Left renal pelvis (tissue), 4 donors: ENCODE data around the gene TMEM91. TPM values are rescaled to one million over a fixed set of nuclear protein-coding genes. Genes with fewer than 3 reads are reported as not detected.
"Not testable (repeated sequence)": the region's sequence is repeated elsewhere in the genome, so short reads cannot be mapped to it uniquely, and the experiment has no call there.

Source experiments
- DNase-seq, 4 donors: peaks; one replicate each; pipeline ENCODE4 v3.0.0-alpha.2; 2013; ENCODE audit warnings: low read depth in 4 of 4, low spot score in 3 of 4
- polyA plus RNA-seq, 4 donors: library from polyadenylated mRNA; unstranded; fragments of 120-200 nt; gene quantifications; one replicate each; pipeline ENCODE4 v1.2.1, GENCODE V29; 2013; ENCODE audit not compliant: insufficient read length in 4 of 4

Gene TMEM91
- 10 to 100 TPM in 3 of 4 donors, 1 to 10 TPM in 1; 6.5 to 27.9 (median 12.8) TPM for polyA plus RNA-seq

DNA sequence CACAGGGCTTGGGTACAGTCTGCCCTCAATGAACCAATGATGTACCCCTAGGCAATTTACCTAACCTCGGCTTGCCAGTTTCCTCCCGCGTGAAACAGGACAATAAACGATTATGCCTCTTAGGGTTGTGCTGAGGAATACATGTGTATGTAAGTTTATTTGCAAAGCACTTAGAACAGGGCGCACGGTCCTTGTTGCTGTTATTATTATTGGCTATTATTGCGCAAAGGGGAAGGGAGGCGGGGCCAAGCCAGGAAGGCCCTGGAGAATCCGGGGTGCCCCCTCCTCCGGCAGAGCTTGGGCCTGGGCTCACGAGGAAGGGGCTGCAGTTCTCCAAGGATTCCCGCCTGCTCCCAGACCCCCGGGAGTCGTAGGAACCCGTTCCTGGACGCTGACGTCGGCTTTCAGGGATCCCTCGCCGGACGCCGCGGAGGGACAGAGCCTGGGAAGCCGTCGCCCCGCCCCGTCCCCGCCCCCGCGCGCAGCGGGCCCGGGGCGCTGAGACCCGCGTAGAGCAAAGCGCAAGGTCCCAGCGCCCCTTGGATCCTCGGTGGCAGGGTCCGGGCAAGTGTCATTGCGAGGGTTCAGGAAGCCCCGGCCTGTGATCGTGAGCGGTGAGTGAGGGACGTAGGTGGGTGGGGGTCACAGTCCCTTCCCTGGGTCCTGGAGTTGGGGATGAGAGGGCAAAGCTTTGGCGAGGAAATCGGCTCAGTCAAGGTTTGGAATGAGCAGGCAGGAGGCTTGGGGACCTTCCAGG lies at the start of gene TMEM91:
TSS of gene TMEM91 (plus strand) at position 293 of the 757 bp plus-strand sequence. CDS start 1,777 bp downstream, outside the sequence.
- DNase-seq = no peak

DNA sequence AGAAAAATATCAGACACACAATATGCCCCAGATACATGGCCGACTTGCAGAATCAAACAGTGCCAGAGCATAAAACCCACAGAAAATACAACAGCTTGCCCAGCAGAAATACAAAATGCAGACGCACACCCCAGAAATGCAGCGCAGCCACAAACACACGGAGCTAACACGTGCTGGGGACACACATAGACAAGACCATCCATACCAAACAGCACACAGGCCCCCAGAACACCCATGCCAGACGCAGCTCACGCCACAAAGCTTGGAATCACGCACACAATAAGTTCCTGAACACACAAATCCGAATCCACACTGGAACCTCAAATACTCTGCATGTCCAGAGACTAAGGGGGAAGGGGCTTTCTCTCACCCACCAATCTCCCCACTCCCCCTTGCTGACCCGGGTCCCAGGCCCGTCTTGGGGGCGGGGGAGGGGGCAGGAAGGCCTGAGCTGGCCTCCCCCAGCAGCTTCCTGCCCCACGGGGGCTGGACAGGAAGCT lies 49.2 kb upstream of the TMEM91 start:
- DNase-seq = no peak

DNA sequence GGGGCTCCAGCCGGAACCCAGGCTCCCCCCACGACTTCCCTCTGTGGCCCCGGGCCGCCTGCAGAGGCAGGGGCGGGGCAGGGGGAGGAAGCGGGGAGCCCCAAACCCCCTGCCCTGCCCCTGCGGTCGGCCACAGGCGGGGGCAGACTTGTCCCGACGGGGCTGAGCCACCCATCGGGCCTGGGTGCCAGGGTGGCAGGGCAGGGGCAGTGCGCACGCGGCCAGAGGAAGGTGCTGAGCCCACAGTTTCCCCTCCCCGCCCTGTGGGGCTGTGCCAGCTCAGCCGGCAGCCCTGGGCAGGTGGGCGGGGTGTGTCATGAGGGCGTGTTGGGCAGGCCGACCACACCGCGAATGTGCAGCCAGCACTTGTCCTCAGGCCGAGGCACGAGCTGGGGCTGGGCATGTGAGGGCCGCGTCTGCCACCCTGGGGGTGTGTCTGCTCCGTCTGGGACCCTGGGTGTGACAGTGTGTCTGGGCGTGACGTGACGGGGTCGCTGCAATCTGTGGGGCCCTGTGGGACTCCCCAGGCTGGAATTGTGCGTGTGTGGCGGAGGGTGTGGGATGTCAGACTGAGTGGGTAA lies 48.7 kb upstream of the TMEM91 start:
- DNase-seq = no peak

DNA sequence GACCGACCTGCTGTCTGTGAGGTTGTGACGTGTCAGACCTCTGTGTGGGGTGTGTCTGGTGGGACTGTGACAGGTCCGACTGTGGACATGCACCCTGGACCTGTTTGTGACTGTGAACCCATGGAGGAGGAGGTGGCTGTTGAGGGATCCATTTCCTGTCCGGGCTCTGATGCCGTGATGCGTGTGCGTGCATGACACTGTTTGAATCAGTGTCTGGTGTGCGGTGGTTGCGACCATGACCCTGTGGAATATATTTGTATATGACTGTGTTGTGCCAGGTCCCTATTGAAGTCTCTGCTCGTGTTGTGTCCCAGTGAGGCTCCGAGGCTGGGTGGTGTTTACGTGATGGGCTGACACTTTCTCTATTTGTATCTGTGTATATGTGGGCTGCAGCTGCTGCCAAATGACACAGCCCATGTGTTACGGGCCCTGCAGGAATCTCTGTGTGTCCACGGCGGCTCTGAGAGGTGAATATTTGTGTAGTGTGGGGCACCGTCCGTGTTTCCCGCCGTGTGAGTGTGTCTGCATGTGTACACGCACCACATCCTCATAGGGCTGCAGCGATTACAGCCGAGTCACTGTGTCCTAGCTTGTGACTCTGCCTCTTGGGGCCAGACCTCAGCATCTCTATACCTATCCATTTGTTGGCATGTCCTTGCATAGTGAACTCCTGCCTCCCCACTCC lies 48.0 kb upstream of the TMEM91 start:
- DNase-seq = no peak

DNA sequence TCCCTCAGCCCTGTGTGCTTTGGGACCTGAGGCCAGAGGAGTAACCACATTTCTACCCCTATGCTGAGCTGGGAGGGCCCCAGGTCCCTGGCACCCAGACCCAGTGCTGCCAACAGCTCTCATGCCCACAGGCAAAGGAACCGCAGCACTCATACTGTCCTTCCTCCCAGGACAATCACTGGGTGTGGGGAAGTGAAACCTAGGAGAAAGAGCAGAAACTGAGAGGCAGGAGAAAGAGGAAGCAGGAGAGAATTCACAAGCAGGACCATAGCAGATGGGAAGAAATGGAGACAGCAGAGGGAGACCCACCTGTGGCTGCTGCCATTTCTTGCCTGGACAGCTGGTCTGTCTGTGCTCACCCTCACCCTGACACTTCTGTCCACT lies 47.5 kb upstream of the TMEM91 start:
- no peak for DNase-seq

DNA sequence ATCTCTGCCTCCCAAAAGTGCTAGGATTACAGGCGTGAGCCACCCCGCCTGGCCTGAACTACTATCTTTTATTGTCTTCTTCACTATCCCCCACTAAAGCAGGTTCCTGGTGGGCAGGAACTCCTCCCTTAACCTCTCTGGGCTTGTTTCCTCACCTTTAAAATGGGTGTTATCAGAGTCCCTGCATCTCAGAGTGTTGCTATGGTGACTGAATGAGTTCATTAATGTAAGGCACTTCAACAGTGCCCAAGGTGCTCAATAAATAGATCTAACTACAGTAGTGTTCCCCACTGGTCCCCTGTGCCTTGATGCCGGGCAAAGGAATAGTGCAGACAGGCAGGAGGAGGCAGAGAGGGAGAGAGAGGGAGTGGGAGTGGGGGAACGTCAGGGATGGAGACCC lies 45.9 kb upstream of the TMEM91 start:
- no peak for DNase-seq

DNA sequence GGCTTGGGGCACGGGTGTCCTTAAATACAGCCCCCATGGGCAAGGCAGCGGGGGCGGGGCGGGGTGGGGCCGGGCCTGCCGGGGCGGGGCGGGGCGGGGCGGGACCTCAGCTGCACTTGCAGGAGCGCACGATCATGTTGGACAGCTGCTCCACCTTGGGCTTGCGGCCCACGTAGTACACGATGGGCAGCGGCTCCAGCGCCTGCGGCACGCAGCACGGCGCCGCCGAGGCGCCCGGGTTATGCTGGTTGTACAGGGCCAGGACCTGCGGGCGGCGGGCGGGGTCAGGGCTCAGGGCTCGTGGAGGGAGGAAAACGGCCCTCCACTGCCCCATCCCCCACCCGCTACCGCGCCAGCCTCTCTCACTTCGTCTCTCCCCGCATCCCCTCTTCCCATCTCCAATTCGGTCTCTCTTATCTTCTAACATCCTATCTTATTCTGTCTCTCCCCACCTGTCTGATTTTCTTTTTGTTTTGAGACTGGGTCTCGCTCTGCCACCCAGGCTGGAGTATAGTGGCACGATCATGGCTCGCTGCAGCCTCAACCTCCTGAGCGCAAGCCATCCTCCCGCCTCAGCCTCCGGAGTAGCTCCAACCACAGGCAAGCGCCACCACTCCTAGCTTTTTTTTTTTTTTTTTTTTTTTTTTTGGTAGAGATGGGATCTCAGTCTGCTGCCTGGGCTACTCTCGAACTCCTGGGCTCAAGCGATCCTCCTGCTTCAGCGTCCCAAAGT lies 45.2 kb upstream of the TMEM91 start:
- no peak for DNase-seq

DNA sequence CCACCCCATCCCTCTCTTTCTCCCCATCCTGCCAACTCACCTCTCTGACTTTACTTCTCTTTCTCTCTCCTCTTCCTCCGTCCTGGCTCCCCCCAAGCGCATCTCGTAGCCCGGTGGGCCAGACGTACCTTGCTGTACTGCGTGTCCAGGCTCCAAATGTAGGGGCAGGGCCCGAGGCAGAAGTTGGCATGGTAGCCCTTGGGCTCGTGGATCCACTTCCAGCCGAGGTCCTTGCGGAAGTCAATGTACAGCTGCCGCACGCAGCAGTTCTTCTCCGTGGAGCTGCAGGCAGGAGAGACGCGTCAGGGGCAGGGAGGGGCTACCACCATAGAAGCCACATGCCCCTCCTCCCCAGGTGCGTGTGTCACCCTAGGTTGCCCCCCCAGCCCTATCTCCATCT lies 44.3 kb upstream of the TMEM91 start:
- DNase-seq = no peak

DNA sequence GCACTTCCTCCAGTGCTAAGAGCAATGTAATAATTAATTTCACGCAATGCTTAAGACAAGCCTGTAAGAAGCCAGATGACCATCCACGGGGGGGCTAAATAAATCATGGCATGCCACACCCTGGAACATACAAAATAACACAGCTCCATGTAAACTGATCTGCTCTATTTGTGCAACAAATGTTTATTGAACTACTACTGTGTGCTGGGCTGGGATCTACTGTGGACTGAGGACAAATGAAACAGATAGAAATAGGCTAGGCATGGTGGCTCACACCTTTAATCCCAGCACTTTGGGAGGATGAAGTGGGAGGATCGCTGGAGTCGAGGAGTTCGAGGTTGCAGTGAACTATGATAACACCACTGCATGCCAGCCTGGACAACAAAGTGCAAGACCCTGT lies 43.9 kb upstream of the TMEM91 start:
- DNase-seq = no peak

DNA sequence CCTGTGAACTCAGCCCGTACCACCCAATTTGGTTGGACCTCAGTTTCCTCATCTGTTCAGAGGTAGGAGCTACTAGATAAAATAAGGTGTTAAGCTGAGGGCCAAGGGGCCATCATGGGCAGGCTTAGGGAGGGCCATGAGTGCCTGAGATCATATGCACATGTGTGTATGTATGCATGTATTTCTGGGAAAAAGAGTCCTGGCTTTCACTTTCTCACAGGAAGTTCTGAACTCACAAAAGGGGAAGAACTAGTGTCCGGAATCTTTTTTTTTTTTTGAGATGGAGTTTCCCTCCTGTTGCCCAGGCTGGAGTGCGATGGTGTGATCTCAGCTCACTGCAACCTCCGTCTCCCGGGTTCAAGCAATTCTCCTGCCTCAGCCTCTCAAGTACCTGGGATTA lies 41.5 kb upstream of the TMEM91 start:
- no peak for DNase-seq

DNA sequence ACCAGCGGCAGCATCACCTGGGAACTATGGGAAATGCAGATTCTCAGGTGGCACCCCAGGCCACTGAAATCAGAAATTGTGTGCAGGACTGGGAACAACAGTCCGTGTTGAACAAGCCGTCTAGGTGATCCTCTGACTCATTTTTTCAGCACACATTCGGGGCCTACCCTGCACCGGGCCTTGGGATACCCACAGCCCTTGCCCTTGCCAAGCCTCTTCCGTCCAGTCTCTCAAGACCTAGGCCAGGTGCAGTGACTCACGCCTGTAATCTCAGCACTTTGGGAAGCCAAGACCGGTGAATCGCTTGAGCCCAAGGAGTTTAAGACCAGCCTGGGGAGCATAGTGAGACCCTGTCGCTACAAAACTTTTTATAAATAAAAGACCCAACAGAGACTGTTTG lies 40.9 kb upstream of the TMEM91 start:
- DNase-seq = no peak

DNA sequence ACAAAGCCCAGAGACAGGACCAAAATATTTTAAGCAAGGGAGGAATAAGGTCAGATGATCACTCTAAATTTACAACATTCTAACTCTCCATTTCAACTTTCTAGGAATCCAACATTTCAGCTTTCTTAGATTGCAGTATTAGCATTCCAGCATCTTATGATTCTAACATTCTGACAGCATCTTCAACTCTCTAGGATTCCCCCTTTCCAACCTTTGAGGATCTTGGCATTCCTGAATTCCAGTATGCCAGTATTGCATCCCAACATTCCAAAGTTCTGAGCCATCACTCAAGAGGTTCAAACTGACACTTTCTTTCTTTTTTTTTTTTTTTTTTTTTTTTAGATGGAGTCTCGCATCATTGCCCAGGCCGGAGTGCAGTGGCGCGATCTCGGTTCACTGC lies 36.4 kb upstream of the TMEM91 start:
- no peak for DNase-seq

DNA sequence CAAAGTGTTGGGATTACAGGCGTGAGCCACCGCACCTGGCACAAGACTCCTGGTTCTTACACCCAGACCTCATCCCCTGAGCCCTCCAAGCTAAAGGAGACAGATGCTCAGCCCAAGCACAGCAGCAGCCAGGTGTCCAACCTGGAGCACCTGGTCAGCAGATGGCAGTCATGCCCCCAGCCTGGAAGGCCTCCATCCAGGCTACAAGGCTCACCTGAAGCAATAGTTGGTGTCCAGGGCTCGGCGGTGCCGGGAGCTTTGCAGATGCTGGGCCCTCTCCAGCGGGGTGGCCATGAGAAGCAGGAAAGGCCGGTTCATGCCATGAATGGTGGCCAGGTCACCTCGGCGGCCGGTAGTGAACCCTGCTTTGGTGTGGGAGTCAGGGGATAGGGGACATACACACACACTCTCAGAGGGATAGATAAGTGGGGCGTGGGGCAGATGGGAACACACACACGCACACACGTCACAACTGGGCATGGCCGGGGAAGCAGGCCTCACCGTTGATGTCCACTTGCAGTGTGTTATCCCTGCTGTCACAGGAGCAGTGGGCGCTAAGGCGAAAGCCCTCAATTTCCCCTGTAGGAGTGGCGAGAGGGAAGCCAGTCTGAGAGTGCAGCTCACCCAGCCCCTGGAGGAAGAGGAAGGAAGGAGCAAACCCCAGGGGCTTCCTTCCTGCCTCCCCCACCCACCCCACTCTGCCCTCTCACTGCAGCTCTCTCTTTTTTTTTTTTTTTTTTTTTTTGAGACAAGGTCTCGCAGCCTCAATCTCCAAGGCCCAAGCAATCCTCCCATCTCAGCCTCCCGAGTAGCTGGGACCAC lies 34.5 kb upstream of the TMEM91 start:
- no peak for DNase-seq

DNA sequence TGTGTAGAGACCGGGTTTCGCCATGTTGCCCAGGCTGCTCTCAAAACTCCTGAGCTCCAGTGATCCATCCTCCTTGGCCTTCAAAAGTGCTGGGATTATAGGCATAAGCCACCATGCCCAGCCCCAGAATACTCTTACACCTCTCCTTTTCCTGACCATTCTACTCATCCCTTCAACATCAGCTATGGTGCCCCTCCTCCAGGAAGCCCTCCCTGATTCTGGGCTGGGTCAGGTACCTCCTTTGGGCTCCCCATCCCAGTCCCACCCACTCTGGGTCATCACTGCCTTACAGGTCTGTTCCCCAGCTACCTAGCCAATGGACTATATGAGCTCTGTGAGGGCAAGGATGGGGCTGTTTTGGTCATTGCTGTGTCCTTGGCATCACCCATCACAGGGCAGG lies 32.2 kb upstream of the TMEM91 start:
- no peak for DNase-seq

DNA sequence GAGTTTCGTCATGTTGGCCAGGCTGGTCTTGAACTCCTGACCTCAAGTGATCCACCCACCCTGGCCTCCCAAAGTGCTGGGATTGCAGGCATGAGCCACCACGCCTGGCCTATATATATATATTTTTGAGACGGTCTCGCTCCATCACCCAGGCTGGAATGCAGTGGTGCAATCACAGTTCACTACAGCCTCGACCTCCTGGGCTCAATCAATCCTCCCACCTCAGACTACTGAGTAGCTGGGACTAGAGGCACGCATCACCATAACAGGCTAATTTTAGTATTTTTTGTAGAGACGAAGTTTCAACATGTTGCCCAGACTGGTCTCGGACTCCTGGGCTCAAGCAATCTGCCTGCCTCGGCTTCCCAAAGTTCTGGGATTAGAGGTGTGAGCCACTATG lies 29.4 kb upstream of the TMEM91 start:
- not testable (repeated sequence) for DNase-seq

DNA sequence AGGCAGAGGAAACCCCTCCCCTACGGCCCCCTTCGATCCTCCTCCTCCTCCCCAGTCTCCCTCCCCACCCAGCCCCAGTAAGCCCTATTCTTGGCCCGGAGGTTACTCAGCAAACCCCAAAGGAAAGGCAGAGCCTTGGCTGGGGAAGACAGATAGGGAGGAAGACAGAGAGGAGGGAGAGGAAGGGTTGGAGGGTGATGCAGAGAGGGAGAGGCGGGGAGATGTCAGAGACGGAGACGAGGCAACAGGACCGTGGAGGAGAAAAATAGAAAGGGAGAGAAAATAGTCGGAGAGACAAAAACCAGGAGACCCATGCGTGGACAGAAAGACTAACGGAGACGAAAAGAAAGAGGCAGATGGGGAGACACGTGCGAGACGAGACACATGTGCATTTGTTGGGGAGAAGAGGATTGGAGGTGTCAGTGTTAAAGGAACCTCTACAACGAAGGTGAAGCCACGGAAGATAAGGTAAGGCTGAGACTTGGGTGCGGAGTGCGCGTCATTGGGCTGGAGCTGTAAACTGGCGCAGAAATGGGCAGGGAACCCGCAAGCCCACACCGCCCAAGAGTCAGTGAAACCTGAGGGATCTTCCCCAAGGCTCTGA lies 25.5 kb upstream of the TMEM91 start:
- no peak for DNase-seq

DNA sequence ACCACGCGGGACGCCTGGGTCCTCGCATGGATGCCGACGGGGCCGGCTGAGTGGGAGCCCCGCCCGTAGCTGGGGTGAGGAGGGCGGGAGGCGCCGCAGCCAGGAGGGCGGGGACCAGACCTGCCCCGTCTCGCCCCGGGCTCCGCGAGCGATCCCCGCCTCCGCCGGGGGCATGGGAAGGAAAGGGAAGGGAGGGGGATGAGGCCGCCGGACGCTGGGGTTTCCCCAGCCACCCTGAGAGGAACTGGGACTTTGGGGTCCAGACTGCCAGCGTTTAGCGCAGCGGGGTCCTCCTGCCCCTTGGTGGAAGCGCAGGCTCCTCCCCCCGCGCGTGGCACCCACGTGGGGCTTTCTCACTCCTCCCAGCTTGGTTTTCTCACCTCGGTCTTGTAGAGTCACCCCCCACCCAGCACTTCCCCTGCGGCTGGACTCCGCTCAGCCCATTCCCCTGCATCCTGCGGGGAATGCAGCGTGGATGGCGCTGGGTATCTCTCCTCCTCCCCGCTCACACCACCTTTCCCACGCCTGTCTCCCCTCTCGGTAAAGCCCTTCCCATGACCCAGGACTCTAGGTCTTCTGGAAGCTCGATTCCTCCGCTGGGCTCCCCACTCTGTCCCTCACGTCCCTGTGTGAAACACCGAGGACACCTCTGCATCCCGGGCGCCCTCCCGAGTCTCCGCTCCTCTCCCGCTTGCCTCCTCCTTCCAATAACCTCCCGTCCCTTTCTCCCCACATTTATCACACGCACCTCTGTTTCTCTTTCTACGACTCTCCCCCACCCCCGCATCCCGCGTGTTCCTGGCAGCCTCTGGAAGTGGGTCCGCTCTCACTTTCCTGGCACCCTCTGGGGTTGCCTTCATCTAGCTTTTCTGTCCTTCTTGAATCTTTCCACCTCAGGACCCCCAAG lies 24.7 kb upstream of the TMEM91 start:
- no peak for DNase-seq

DNA sequence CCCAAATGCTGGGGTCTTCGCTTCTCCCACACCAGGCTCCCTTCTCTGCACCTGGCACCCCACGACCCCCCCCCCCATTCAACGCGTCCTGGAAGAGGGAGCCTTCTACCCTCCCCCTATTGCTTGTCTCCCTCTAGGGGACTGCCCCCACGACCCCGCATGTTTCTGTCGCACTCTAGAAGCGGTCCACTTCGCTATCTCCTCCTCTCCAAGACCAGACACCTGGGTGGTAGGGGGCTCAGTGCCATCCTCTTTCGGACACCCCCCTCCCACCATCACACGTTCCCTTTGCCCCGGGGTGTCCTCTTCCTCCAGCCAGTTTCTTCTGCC lies 24.1 kb upstream of the TMEM91 start:
- DNase-seq = no peak
